GM12874 (cell line): ENCODE measurements around the gene PROK1.

Source experiments
- TF ChIP-seq, protein P1 (sequence below): IDR thresholded peaks from 2 replicates; pipeline ENCODE4 v1.5.1; 2011; ENCODE audit warnings: low read depth, mild to moderate bottlenecking, control low read depth, low read length, moderate library complexity; ENCODE audit not compliant: insufficient read depth

Gene PROK1

DNA sequence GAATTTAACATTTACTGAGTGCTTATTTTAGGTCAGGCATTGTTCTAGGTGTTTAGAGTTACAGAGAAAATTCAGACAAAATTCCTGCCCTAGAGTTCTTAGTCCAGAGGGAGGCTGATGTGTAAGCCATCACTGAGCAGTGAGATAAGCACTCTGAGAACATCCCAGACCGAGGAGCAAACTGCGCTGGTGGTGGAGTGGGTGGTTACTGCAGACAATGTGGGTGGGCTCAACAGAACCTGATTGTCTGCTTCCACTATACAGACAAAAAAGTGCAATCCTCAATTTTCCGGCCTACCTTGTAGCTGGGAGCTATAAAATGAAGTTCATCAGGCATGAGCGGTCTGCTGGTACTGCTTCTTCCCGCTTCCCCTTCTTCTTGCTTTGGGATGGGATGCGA lies 23.5 kb downstream of the PROK1 start:
- TF ChIP-seq, protein P1, sequence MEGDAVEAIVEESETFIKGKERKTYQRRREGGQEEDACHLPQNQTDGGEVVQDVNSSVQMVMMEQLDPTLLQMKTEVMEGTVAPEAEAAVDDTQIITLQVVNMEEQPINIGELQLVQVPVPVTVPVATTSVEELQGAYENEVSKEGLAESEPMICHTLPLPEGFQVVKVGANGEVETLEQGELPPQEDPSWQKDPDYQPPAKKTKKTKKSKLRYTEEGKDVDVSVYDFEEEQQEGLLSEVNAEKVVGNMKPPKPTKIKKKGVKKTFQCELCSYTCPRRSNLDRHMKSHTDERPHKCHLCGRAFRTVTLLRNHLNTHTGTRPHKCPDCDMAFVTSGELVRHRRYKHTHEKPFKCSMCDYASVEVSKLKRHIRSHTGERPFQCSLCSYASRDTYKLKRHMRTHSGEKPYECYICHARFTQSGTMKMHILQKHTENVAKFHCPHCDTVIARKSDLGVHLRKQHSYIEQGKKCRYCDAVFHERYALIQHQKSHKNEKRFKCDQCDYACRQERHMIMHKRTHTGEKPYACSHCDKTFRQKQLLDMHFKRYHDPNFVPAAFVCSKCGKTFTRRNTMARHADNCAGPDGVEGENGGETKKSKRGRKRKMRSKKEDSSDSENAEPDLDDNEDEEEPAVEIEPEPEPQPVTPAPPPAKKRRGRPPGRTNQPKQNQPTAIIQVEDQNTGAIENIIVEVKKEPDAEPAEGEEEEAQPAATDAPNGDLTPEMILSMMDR, result no peak

DNA sequence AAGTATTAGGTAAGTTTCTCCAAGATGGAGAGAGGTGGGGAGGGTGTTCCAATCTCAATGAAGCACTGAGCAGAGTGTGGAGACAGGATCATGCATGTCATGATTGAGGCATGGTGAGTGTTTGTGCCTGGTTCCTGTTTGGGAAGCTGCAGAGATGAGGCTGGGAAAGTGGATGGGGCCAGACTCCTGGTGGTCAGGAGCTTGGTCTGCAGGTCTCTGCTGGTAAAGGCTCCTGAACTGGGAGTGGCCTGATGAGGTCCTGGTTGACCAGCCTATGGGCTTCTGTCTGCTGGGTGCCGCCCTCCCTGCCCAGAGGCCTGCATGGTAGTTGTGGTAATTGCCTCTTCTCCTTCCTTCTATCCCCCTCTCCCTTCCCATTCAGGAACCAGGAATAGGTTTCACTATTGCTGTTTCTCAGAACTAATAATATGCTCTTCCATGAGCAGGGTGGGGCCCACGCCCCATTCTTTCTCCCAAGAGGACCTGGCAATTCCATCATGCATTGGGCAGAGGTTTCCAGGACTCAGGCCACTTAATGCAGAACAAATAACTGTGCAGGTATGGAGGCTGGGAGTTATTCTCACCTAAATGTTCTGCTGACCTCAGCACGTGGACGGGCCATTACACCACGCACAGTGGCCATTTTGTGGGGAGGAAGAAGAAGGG lies 24.5 kb downstream of the PROK1 start:
- TF ChIP-seq, protein P1, result no peak

DNA sequence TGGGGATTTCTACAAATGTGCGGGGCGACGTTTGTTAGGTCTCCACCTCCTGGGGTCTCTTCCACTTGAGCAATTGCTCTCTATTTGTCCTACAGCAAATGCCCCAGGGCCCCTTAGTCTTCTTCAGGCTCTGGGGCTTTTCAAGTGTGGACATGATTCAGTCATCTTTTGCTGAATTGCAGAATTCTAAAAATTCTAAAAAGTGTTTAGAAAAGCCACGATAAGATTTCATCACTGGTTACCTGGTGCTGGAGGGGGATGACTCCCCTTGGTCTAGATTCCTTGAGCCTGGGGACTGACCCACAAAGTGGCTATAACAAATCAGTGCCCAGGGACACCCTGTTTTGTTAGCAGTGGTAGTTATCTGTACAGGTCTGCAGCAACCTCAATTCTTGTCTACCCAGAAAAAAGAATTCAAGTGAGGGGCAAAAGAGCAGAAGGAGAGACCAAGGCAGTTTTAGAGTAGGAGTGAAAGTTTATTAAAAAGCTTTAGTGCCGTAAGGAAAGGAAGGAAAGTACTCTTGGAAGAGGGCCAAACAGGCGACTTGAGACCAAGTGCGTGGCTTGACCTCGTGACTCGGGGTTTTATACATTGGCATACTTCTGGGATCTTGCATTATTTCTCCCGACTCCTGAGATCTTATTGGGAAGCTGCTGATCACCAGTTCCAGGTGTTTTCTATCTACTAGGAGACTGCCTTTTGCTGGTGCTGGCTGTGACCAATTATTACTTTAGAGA lies 25.2 kb downstream of the PROK1 start:
- TF ChIP-seq, protein P1, result no peak

DNA sequence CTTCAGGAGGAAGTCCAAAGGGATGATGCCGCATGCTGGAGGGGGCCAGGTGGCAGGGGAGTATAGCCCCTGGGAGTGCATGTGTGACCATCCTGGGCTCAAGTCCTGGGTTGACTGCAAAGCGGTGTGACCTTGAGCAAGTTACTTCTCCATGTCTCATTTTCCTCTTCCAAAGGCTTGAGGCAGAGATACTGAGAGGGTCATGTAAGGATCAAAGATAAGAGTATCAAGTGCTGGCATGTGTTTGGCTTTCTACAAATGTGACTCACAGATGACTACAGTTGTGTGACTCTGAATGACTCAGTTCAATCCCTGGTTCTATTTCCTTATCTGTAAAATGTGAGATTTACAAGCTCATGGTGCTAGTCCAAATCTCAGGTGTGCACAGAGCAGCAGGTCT lies 26.1 kb downstream of the PROK1 start:
- TF ChIP-seq, protein P1, result no peak

DNA sequence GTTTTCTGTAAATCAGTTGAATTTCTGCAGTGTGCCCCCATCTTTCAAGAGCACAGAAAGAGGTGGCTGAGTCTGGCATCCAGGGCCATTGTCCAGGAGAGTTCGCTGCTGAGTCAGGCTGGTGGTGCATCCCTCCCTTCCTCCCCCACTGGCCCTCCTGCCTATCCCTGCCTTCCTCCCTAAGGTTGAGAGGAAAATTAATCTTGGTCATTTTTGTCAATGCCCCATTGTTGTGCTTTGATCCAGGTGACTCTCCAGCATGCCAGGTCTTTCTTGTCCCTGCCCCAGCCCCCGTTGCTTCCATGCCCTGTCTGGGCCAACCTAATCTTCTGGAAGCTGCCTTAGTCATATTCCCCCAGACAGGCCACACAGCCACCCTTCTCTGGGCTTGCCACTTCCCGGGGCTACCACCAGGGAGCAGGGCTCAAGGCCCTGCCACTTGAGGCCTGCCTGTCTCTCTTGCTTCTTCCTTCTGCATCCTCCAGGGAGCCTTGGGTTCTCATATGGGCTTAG lies 26.6 kb downstream of the PROK1 start:
- TF ChIP-seq, protein P1, result peak; percentile 25; the same call in 1 of the 2 replicates

DNA sequence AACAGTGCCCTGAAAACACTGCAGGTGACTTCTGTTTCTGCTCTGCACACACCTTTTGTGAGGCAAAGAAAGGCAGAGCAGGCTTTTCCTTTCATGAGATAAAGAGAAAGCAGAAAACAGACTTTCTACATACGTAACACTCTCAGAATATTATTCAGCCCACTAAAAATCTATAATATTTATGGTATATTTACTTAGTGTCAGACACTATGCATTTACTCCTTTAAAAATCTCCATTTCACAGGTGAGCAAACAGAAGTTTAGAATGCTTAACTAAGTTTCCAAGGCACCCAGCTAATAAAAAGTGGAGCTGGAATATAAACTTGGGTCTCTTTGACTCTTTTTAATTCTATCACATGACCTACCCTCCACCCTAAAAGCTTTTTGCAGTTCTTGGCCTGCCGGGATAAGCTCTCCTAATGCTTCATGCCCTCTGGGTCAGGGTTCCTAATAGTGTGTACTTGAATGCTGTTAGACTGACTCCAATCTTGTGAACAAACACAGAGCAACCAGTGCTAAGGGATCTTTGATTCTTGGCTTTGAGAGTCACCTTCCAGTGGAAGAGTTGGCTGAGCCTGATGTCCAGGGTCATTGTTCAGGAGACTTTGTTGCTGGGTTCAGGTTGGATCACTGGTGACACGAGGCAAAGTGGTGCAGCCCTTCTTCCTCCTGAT lies 27.2 kb downstream of the PROK1 start:
- TF ChIP-seq, protein P1, result no peak

DNA sequence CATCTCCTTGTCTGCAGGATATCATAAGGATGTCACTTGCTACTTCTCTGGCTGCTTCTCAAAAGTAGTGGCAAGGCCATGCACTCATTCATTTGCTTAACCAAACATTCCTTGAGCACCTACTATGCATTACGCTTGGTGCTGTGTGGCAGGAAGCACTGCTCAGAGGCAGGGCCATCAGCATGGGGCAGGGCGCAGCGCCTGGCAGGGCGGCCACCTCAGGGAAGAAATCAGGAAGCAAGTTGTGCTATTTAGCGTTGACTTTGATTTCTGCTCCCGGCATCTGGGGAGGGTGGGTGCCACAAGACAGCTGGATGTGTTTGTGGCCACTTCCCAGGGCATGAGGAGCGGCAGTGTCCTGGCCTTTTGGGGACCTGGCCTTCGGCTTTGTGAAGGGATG lies 27.9 kb downstream of the PROK1 start:
- TF ChIP-seq, protein P1, result no peak
